HL-60/S4 treated with retinoic acid at 250 ng/mL for 4 days and 3 days (cell line): ENCODE results near the gene PFKFB4.
"Not testable (repeated sequence)": the region's sequence is repeated elsewhere in the genome, so short reads cannot be mapped to it uniquely, and the experiment has no call there.

Experiments
- in situ Hi-C: fragments of 300-500 bp; cut with MboI; formaldehyde crosslinking; loops from 2 replicates; pipeline ENCODE4 v1.7.0; 2022; ENCODE audit warnings: low sequenced_read_pairs

PFKFB4 gene

DNA sequence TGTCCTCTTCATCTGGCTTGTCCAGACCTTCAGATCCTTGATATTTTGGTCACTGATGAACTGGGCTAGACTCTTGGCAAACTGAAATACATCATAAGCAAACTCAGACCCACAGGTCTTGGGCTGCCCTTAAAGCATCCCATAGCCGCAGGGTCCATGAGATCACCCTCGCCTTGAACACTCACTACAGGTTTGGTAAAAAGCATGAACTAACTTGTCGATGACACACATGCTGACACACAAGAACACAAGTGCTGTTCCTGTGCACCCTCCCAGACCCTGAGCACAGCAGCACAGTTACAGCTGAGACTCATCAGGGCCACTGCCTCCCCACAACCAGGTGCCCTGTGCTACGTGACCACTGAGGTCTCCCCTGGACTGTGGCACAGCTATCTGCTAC lies 21.0 kb downstream of the PFKFB4 start:
- in situ Hi-C loops = no loop called here

DNA sequence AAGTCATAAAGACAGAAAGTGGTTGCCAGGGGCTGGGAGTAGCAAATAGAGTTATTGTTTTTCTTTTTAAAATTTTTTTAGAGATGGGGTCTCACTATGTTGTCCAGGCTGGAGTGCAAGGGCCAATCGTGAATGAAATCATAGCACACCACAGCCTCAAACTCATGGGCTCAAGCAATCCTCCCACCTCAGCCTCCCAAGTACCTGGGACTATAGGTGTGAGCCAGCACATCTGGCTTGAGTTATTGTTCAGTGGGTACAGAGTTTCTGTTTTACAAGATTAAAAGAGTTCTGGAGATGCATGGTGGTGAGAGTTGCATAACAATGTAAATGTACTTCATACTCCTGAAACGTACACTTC lies 23.6 kb downstream of the PFKFB4 start:
- in situ Hi-C loops = no loop called here

DNA sequence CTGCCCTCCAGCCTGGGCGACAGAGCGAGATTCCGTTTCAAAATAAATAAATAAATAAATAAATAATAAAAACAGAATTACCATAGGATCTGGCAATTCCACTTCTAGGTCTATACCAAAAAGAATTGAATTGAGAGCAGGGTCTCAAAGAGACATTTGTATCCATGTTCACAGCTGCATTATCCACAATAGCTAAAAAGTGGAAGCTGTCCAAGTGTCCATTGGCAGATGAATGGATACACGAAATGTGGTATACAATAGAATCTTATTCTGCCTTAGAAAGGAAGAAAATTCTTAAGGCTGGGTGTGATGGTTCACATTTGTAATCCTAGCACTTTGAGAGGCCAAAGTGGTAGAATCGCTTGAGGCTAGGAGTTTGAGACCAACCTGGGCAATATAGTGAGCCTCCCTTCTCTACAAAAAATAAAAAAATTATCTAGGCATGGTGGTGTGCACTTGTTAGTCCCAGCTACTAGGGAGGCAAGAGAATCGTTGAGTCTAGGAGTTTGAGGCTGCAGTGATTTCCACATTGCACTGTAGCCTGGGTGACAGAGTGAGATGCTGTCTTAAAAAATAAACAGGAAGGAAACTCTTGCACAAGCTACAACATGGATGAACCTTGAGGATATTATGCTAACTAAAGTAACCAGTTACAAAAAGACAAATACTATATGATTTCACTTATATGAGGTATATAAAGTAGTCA lies 24.2 kb downstream of the PFKFB4 start:
- in situ Hi-C loops = no loop called here

DNA sequence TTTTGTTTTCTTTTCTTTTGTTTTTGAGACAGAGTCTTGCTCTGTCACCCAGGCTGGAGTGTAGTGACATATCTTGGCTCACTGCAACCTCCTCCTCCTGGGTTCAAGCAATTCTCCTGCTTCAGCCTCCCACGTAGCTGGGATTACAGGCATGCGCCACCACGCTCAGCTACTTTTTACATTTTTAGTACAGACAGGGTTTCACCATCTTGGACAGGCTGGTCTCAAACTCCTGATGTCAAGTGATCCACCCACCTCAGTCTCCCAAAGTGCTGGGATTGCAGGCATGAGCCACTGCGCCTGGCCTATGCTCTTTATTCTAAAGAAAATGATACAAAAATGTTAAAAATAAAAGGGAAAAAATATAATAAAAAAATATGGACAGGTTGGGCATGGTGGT lies 25.9 kb downstream of the PFKFB4 start:
- in situ Hi-C loops = not testable (repeated sequence)

DNA sequence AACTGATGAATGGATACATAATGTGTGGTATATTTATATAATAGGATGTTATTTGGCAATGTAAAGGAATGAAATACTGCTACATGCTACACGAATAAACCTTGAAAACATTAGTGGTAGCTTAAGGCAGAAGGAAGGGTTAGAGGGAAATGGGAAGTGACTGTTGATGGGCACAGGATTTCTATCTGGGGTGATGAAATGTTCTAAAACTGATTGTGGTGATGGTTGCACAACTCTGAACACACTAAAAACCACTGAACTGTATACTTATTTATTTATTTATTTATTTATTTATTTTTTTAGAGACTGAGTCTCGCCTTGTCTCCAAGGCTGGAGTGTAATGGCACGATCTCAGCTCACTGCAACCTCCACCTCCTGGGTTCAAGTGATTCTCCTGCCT lies 27.8 kb downstream of the PFKFB4 start:
- in situ Hi-C loops = no loop called here

- in situ Hi-C loops = no loop called here
Observed at GRCh38 chr3:48528048-48528447, 28.6 kb downstream of the PFKFB4 start.

GRCh38 chr3:48524970-48525369 lies 31.6 kb downstream of the PFKFB4 start:
- in situ Hi-C loops = no loop called here

GRCh38 chr3:48521635-48522034 lies 35.0 kb downstream of the PFKFB4 start:
- in situ Hi-C loops = no loop called here

- in situ Hi-C loops = no loop called here
Observed at GRCh38 chr3:48519277-48519643, 37.3 kb downstream of the PFKFB4 start.

DNA sequence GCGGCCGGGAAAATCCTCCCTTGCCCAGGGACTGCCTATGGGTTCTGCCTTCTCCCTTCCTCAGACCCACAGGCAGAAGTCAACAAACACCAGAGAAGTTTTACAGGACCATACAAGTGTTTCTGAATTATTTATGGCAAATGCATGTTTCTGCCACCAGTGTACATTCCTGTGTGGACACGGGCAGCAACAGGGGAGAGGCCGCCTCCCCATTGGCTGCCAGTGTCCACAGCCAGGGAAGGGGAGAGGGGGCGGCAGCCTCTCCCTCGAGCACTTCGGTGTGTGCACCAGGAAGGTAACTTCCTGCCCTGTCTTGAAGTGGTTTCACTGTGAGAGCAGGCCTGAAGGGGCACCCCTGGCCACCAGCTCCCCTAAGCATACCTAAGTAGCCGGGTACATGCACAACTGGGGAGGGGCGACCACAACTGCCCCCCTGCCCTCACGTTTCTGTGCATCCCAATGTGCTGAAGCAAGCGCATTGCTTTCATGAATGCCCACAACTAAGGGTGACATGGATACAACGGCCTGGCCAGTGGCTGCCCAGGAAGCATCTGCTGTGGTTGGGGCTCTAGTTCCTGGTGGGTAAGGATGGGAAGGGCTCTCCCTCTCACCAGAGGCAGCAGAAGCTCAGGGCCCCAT lies 37.8 kb downstream of the PFKFB4 start:
- in situ Hi-C loops = no loop called here

GRCh38 chr3:48518069-48518468 lies 38.5 kb downstream of the PFKFB4 start:
- in situ Hi-C loops = no loop called here

- in situ Hi-C loops = no loop called here
Observed at GRCh38 chr3:48516571-48516970, 40.0 kb downstream of the PFKFB4 start.

DNA sequence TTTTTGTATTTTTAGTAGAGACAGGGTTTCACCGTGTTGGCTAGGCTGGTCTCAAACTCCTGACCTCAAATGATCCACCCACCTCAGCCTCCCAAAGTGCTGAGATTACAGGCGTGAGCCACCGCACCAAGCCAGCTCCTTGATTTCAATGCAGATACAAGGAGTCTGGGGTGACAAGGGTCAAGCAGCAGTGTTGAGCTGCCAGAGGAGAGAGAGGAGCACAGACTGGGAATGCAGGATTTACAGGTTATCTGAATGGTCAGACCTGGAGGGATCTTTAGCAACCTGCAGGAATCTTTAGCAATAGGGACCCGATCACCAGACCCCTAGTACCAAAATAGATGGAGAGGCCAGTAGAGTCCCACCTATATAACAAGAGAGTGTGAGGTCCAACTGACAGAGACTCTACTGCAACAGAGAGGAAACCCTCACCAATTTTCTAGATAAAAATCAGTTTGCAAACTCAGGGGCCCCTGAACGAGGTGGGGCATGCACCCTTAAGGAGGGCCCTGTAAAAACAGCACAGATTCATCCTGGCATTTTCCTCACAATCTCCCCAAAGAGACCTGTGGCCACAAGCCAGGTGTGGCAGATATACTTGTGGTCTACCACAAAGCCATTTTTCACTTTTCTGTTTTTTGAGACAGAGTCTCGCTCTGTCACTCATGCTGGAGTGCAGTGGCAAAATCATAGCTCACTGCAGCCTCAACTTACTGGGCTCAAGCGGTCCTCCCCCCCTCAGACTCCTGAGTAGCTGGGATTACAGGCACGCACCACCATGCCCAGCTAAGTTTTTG lies 42.0 kb downstream of the PFKFB4 start:
- in situ Hi-C loops = no loop called here

- in situ Hi-C loops = no loop called here
Observed at GRCh38 chr3:48511551-48511950, 45.1 kb downstream of the PFKFB4 start.

DNA sequence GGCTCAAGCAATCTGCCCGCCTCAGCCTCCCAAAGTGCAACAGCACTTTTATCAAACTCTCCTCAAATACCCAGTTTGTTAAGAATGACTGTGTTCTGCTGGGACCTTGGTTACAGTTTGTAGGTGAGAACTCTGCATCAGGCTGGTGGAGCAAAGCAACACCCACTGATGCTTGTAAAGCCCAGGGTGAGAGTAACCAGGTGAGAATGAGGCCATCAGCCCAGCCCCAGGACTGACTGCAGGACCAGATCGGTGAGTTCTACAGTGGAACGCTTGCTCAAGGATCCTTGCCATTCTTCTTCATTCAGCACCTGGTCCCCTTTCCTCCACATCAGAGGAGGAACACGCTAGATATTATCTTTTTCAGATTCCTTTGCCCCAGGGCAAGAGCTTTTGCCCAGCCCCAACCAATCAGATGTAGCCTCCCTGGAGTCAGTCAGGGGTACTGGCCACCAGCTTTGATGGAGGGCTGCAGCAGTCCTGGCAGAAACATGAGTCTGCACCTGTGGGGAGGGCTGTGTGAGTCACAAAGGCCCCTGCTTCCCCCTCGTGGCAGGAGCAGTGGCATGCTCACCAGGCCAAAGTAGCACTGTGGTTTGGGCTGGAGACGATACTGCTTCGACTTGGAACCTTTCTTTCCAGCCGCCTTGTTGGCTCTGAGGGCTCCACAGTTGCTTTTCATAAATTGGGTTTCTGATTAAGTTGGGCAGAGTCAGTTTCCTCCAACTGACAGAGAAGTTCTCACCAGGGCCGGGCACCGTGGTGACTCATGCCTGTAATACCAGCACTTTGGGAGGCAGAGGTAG lies 49.1 kb downstream of the PFKFB4 start:
- in situ Hi-C loops = no loop called here

- in situ Hi-C loops = no loop called here
Observed at GRCh38 chr3:48505968-48506504, 50.6 kb downstream of the PFKFB4 start.

DNA sequence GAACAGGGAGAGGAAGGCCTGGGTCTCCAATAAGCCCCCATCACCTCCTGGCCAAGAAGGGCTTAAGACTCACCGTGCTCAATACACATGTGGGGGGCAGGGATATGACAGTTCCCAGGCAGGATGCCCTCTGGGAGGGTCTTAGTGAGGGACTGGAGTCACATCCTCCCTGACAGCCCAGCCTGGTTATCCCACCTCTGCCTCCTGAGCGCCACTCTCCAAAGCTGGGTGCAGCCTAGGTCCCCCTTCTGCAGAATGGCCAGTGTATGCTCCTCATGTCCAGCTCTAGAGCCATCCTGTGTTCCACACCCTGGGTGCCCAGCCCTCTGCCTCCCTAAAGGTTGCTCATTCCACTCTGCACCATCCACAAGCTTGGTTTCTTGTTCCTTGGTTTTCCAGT lies 51.5 kb downstream of the PFKFB4 start:
- in situ Hi-C loops = no loop called here

DNA sequence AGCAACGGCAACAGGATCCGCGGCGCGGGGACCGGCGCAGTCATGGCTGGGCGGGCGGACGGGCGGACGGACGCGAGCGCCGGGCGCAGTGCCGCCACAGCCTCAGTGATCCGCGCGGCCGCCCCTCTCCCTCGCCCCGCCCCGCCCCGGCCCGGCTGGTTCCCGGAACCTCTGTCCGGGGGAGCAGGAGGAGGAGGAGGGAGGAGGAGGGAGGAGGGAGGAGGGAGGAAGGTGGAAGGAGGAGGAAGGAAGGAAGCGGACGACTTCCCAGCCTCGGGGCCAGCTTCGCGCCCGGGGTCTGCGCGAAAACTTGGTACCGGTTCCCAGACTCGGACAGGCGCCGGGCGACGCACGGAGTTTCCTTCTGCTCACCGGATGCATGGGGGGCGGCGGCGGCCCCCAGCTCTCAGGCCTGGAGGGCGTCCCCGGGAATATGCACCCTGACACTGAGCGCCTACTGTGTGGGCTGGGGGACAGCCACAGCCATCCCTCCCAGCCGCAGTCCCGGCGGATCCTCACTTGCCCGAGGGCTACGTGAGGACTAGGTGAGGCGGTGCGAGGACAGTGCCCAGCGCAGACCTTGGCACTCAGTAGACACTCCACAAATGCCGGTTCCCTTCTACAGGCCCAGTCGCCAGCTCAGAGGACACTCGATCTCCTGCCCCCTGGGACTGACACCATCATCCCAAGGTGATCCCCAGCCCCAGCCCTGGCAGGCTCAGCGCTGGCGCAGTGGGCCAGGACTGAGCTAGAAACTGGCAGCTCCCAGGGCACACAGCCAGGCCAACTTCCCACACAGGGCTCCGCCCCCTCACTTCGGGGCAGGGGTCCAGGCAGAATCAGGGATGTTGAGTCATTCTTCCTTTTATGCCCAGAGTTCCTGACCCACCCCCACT lies 52.3 kb downstream of the PFKFB4 start, which contains the start of gene SHISA5:
TSS of gene SHISA5 (minus strand) at position 124 of the 896 bp plus-strand sequence. CDS start at position 44, 80 bp downstream.
- in situ Hi-C loops = no loop called here

GRCh38 chr3:48503401-48504050 lies 53.1 kb downstream of the PFKFB4 start:
- in situ Hi-C loops = no loop called here
